Retinal pigment epithelial cell (primary cell): ENCODE results near the gene TGM1.

Source experiments
- DNase-seq: peaks from one replicate; pipeline ENCODE4 v3.0.0-alpha.2; 2010; ENCODE audit warnings: low read depth
- H3K4me3 ChIP-seq: 2 replicates; pipeline ENCODE4 v1.5.1; 2011; ENCODE audit warnings: mild to moderate bottlenecking, low read length, control low read depth, moderate library complexity
- CTCF ChIP-seq: conservative IDR thresholded peaks from 2 replicates; pipeline ENCODE4 v1.5.1; 2011; ENCODE audit warnings: low read depth, low read length, control low read depth, inconsistent platforms

Gene TGM1

GRCh38 chr14:24253936-24254335, 9.0 kb downstream of the TGM1 start:
- no peak overlapping the region for H3K4me3 ChIP-seq
- TF ChIP-seq CTCF = no peak
- no peak for DNase-seq

- DNase-seq = no peak
- TF ChIP-seq CTCF = no peak
- no peak overlapping the region for H3K4me3 ChIP-seq
These were observed 10.5 kb downstream of the TGM1 start for GRCh38 chr14:24252289-24253124.

GRCh38 chr14:24251880-24252288, 11.1 kb downstream of the TGM1 start:
- no peak for TF ChIP-seq CTCF
- DNase-seq = no peak
- no peak overlapping the region for H3K4me3 ChIP-seq

- no peak for DNase-seq
- no peak for TF ChIP-seq CTCF
- no peak overlapping the region for H3K4me3 ChIP-seq
These were observed 12.6 kb downstream of the TGM1 start for GRCh38 chr14:24250354-24250753.

- no peak overlapping the region for H3K4me3 ChIP-seq
These were observed 13.6 kb downstream of the TGM1 start for GRCh38 chr14:24249230-24250021.

GRCh38 chr14:24247422-24247821, 15.6 kb downstream of the TGM1 start:
- DNase-seq = no peak
- H3K4me3 ChIP-seq = no peak overlapping the region
- TF ChIP-seq CTCF = no peak

More at GRCh38 chr14:24249230-24250021, 13.6 kb downstream of the TGM1 start:
- no peak for TF ChIP-seq CTCF
- no peak for DNase-seq
